HepG2 (cell line): ENCODE measurements around the gene TRIM10. TPM values are rescaled to one million over a fixed set of nuclear protein-coding genes. Genes with fewer than 3 reads are reported as not detected.

Experiments
- EHMT2 ChIP-seq: fragments of 200-600 bp; sonication (generic); IDR thresholded peaks from 2 replicates; pipeline ENCODE4 v1.7.0; 2017; ENCODE audit warnings: antibody characterized with exemption, low read depth, low read length, borderline replicate concordance
- GATAD2A ChIP-seq: IDR thresholded peaks from 2 replicates; pipeline ENCODE4 v1.6.1; 2016
- HOXA5 ChIP-seq: sonication (generic); formaldehyde crosslinking; IDR thresholded peaks from 2 replicates; pipeline ENCODE4 v1.4.0; 2020; ENCODE audit warnings: missing genetic modification reagents
- NFE2 ChIP-seq: sonication (generic); formaldehyde crosslinking; IDR thresholded peaks from 2 replicates; pipeline ENCODE4 v1.4.0; 2020; ENCODE audit warnings: missing genetic modification reagents
- ONECUT2 ChIP-seq: sonication (generic); formaldehyde crosslinking; IDR thresholded peaks from 2 replicates; pipeline ENCODE4 v1.4.0; 2020; ENCODE audit warnings: missing genetic modification reagents
- PHF21A ChIP-seq: sonication (generic); formaldehyde crosslinking; IDR thresholded peaks from 2 replicates; pipeline ENCODE4 v1.5.0; 2020; ENCODE audit warnings: mild to moderate bottlenecking, missing genetic modification reagents
- PITX1 ChIP-seq: sonication (generic); formaldehyde crosslinking; IDR thresholded peaks from 2 replicates; pipeline ENCODE4 v1.5.1; 2020; ENCODE audit warnings: mild to moderate bottlenecking, missing genetic modification reagents
- REPIN1 ChIP-seq: sonication (generic); formaldehyde crosslinking; IDR thresholded peaks from 2 replicates; pipeline ENCODE4 v1.8.0; 2022; ENCODE audit warnings: missing genetic modification reagents, low read depth, mild to moderate bottlenecking, borderline replicate concordance
- RFXANK ChIP-seq: IDR thresholded peaks from 2 replicates; pipeline ENCODE4 v1.6.1; 2016
- TCF12 ChIP-seq, 2 experiments: fragments of 450-650 bp in 1 of 2; sonication (generic) in 1 of 2; formaldehyde crosslinking in 1 of 2; IDR thresholded peaks; 2 replicates each; pipeline versions ENCODE4 v1.6.1 to v1.8.0; 2017 to 2022; ENCODE audit warnings: antibody characterized with exemption in 1 of 2, mild to moderate bottlenecking in 1 of 2, missing genetic modification reagents in 1 of 2, moderate library complexity in 1 of 2
- TIGD3 ChIP-seq: sonication (generic); formaldehyde crosslinking; IDR thresholded peaks from 2 replicates; pipeline ENCODE4 v1.5.1; 2020; ENCODE audit warnings: mild to moderate bottlenecking, missing genetic modification reagents, borderline replicate concordance
- ZBED4 ChIP-seq: sonication (generic); formaldehyde crosslinking; IDR thresholded peaks from 2 replicates; pipeline ENCODE4 v1.4.0; 2020; ENCODE audit warnings: missing genetic modification reagents, borderline replicate concordance
- ZFP1 ChIP-seq: IDR thresholded peaks from 2 replicates; pipeline ENCODE4 v1.6.1; 2016
- ZMAT5 ChIP-seq: sonication (generic); formaldehyde crosslinking; IDR thresholded peaks from 2 replicates; pipeline ENCODE4 v1.5.0; 2020; ENCODE audit warnings: mild to moderate bottlenecking, low read depth, missing genetic modification reagents, borderline replicate concordance
- ZNF207 ChIP-seq: fragments of 450-650 bp; IDR thresholded peaks from 2 replicates; pipeline ENCODE4 v1.6.1; 2016; ENCODE audit warnings: antibody characterized with exemption, borderline replicate concordance
- ZNF749 ChIP-seq: sonication (generic); formaldehyde crosslinking; IDR thresholded peaks from 2 replicates; pipeline ENCODE4 v1.8.0; 2022; ENCODE audit warnings: mild to moderate bottlenecking, missing genetic modification reagents, moderate library complexity, borderline replicate concordance
- ZNF784 ChIP-seq: sonication (generic); formaldehyde crosslinking; IDR thresholded peaks from 2 replicates; pipeline ENCODE4 v1.5.1; 2020; ENCODE audit warnings: missing genetic modification reagents, mild to moderate bottlenecking, borderline replicate concordance
- ZNF800 ChIP-seq: sonication (generic); formaldehyde crosslinking; IDR thresholded peaks from 2 replicates; pipeline ENCODE4 v1.4.0; 2020; ENCODE audit warnings: missing genetic modification reagents
- ZSCAN20 ChIP-seq: sonication (generic); formaldehyde crosslinking; IDR thresholded peaks from 2 replicates; pipeline ENCODE4 v1.4.0; 2020; ENCODE audit warnings: missing genetic modification reagents, mild to moderate bottlenecking, borderline replicate concordance
- polyA plus RNA-seq, 8 experiments: library from polyadenylated mRNA; depleted of rRNA in 3 of 8; stranded (reverse) in 7 of 8; unstranded in 1 of 8; fragments of >200 nt; fragmentation: Illumina TruSeq in 4 of 8; extraction: Trizol in 4 of 8; gene quantifications; 2 replicates each; pipeline versions ENCODE4 v1.2.1 to v1.2.3, GENCODE V29; 2011 to 2016; ENCODE audit warnings: low read depth in 4 of 8, missing spikeins in 1 of 8, mixed read lengths in 1 of 8; ENCODE audit not compliant: insufficient read depth in 1 of 8
- total RNA-seq, 5 experiments: library from RNA; depleted of rRNA; stranded (reverse); fragments of >200 nt; fragmentation: Illumina TruSeq; extraction: Trizol; gene quantifications; 2 replicates each; pipeline ENCODE4 v1.2.3, GENCODE V29; 2016; ENCODE audit warnings: low read depth in 1 of 5

Gene TRIM10
- total and polyA plus RNA-seq, 2 of the 13 experiments (the other 11 are each of a cell fraction or from before 2014, with no cell fraction given) = 4.1 to 6.8 TPM

- TF ChIP-seq ZNF800 (CRISPR knock-in tag) = no peak; the same call in 1 of the 2 replicates
- TF ChIP-seq PITX1 (CRISPR knock-in tag) = peak; percentile 68
- no peak for TF ChIP-seq ZNF207
- peak; percentile 43 for TF ChIP-seq ZSCAN20 (CRISPR knock-in tag)
- TF ChIP-seq ONECUT2 (CRISPR knock-in tag) = no peak
- TF ChIP-seq NFE2 (CRISPR knock-in tag) = no peak
- peak; percentile 97 for TF ChIP-seq PHF21A (CRISPR knock-in tag)
- no peak for TF ChIP-seq RFXANK
- TF ChIP-seq TIGD3 (CRISPR knock-in tag) = 0 out of 2 replicates have a peak, but pooled peaks have one; percentile 61
- TF ChIP-seq ZBED4 = peak; percentile 83; the same call in 1 of the 2 replicates
- no peak for TF ChIP-seq TCF12 (IDR thresholded peaks at IDR 0.05)
- TF ChIP-seq TCF12 (CRISPR knock-in tag; IDR thresholded peaks at IDR 0.05) = peak; percentile 46; the same call in 1 of the 2 replicates
- peak; percentile 28 for TF ChIP-seq HOXA5 (CRISPR knock-in tag)
- TF ChIP-seq ZFP1 (CRISPR knock-in tag) = peak; percentile 43; the same call in 1 of the 2 replicates
- no peak for TF ChIP-seq ZMAT5
- TF ChIP-seq EHMT2 = 0 out of 2 replicates have a peak, but pooled peaks have one; percentile 41
- TF ChIP-seq ZNF784 (CRISPR knock-in tag) = peak; percentile 44; the same call in 1 of the 2 replicates
- TF ChIP-seq ZNF749 (CRISPR knock-in tag) = peak; percentile 76; the same call in 1 of the 2 replicates
- TF ChIP-seq GATAD2A (CRISPR knock-in tag) = peak; percentile 85
- TF ChIP-seq REPIN1 (CRISPR knock-in tag) = peak; percentile 97
Measured at GRCh38 chr6:30163090-30163917, 2.3 kb upstream of the TRIM10 start, which contains the start of gene TRIM15 (continued).
